ENCODE data around the gene MPC1. TPM values are rescaled to one million over a fixed set of nuclear protein-coding genes. Genes with fewer than 3 reads are reported as not detected.

MPC1 gene
- total and polyA plus RNA-seq, 2 donors (not counting 3 experiments of a cell fraction or from before 2014, with no cell fraction given): 15.5 to 17.5 TPM

DNA sequence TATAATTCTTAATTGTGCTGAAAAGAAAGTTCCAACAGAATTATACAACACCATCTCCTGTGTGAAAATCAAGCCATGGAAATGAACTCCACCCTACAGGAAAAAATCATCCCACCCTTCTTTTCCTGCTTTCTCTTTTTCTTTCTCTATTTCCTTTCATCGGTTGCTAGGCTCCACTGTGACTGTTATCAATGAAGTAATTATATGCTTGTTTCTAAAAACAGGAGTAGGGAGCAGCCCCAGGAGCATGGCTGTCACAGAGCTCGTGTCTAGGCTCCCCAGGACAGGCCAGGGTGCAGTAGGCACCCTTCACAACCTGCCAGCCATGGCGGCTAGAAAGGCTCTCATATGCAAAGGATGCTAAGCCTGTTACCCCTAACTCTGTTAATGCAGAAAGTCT, 13.0 kb downstream of the MPC1 start:
- ChIA-PET POLR2A (no interaction called here), CTCF (no interaction called here)
- Histone ChIP-seq H3K9me1 (replicated peaks; ENCODE audit: control insufficient read depth, extremely low read depth, insufficient read depth, low read length) (no peaks in the 10 kb centered on the region), H3K4me3 (replicated peaks in 1 of 3; ENCODE audit: insufficient read depth in 1 of 3, low read depth in 1 of 3, low read length in 3 of 3) (no peak overlapping the region), H3K27me3 (ENCODE audit: control insufficient read depth in 2 of 2, insufficient read depth in 2 of 2, low read length in 2 of 2) (no peaks in the 10 kb centered on the region), H3K36me3 (ENCODE audit: control insufficient read depth in 2 of 2, extremely low read depth in 1 of 2, insufficient read depth in 2 of 2, low read length in 2 of 2) (no peaks in the 10 kb centered on the region), H3K4me2 (ENCODE audit: insufficient read depth, low read length) (no peak overlapping the region), H3K79me2 (ENCODE audit: control insufficient read depth, insufficient read depth, low read length) (no peaks in the 10 kb centered on the region), H3K27ac (ENCODE audit: insufficient read depth, low read depth, low read length) (no peak overlapping the region), H3K4me1 (ENCODE audit: control insufficient read depth, extremely low read depth, insufficient read depth, low read length) (peaks cover 12% of the 10 kb centered on the region), H4K20me1 (replicated peaks; ENCODE audit: control insufficient read depth, extremely low read depth, insufficient read depth, low read length) (no peaks in the 10 kb centered on the region), H3K9ac (replicated peaks; ENCODE audit: extremely low read depth, insufficient read depth, low read length) (no peak overlapping the region), H3K9me3 (replicated peaks; ENCODE audit: control insufficient read depth, insufficient read depth, low read length) (no peaks in the 10 kb centered on the region), H2AFZ (ENCODE audit: low read depth, low read length) (no peak overlapping the region)
- no TSS peak for BruUV-seq (replicated peaks)
- FAIRE-seq: no peak
- dilution Hi-C loops (cut with MboI; ENCODE audit: extremely low pct_ligation_motif_present, low sequenced_read_pairs): no loop called here
- intact Hi-C loops (cut with micrococcal nuclease): no loop called here
- TF ChIP-seq GATA2 (IDR thresholded peaks at IDR 0.05; ENCODE audit: insufficient read depth, insufficient read length, low read depth, low read length) (no peak), POLR2AphosphoS5 (IDR thresholded peaks at IDR 0.05; ENCODE audit: insufficient read depth, low read depth, low read length) (no peak), EZH2 (IDR thresholded peaks at IDR 0.05; ENCODE audit: borderline replicate concordance, low read depth, low read length, severe bottlenecking) (no peak), MYC (IDR thresholded peaks at IDR 0.05; ENCODE audit: low read depth, low read length) (no peak), FOS (IDR thresholded peaks at IDR 0.05; ENCODE audit: borderline replicate concordance, insufficient read depth, low read length) (no peak), JUN (IDR thresholded peaks at IDR 0.05; ENCODE audit: borderline replicate concordance, insufficient read depth, insufficient read length, low read depth) (no peak), POLR2A (IDR thresholded peaks at IDR 0.05; ENCODE audit: low read depth, low read length) (no peak)
- TF ChIP-seq, protein P1, sequence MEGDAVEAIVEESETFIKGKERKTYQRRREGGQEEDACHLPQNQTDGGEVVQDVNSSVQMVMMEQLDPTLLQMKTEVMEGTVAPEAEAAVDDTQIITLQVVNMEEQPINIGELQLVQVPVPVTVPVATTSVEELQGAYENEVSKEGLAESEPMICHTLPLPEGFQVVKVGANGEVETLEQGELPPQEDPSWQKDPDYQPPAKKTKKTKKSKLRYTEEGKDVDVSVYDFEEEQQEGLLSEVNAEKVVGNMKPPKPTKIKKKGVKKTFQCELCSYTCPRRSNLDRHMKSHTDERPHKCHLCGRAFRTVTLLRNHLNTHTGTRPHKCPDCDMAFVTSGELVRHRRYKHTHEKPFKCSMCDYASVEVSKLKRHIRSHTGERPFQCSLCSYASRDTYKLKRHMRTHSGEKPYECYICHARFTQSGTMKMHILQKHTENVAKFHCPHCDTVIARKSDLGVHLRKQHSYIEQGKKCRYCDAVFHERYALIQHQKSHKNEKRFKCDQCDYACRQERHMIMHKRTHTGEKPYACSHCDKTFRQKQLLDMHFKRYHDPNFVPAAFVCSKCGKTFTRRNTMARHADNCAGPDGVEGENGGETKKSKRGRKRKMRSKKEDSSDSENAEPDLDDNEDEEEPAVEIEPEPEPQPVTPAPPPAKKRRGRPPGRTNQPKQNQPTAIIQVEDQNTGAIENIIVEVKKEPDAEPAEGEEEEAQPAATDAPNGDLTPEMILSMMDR (IDR thresholded peaks at IDR 0.05; ENCODE audit: extremely low read depth in 1 of 2, insufficient read depth in 1 of 2, low read depth in 1 of 2, low read length in 2 of 2): no peak
- TF ChIP-seq, protein P2, sequence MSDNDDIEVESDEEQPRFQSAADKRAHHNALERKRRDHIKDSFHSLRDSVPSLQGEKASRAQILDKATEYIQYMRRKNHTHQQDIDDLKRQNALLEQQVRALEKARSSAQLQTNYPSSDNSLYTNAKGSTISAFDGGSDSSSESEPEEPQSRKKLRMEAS (IDR thresholded peaks at IDR 0.05; ENCODE audit: insufficient read depth, insufficient read length): no peak
- no peak for DNase-seq (ENCODE audit: low read depth, low spot score)
